ENCODE measurements around the gene NANS. TPM values are rescaled to one million over a fixed set of nuclear protein-coding genes. Genes with fewer than 3 reads are reported as not detected.
"Not testable (repeated sequence)": the region's sequence is repeated elsewhere in the genome, so short reads cannot be mapped to it uniquely, and the experiment has no call there.

The NANS gene, protein sequence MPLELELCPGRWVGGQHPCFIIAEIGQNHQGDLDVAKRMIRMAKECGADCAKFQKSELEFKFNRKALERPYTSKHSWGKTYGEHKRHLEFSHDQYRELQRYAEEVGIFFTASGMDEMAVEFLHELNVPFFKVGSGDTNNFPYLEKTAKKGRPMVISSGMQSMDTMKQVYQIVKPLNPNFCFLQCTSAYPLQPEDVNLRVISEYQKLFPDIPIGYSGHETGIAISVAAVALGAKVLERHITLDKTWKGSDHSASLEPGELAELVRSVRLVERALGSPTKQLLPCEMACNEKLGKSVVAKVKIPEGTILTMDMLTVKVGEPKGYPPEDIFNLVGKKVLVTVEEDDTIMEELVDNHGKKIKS
- polyA plus RNA-seq (ENCODE audit: insufficient read length in 4 of 4) = 10 to 100 TPM; 36.8 to 40.4 (median 39.0) TPM

DNA sequence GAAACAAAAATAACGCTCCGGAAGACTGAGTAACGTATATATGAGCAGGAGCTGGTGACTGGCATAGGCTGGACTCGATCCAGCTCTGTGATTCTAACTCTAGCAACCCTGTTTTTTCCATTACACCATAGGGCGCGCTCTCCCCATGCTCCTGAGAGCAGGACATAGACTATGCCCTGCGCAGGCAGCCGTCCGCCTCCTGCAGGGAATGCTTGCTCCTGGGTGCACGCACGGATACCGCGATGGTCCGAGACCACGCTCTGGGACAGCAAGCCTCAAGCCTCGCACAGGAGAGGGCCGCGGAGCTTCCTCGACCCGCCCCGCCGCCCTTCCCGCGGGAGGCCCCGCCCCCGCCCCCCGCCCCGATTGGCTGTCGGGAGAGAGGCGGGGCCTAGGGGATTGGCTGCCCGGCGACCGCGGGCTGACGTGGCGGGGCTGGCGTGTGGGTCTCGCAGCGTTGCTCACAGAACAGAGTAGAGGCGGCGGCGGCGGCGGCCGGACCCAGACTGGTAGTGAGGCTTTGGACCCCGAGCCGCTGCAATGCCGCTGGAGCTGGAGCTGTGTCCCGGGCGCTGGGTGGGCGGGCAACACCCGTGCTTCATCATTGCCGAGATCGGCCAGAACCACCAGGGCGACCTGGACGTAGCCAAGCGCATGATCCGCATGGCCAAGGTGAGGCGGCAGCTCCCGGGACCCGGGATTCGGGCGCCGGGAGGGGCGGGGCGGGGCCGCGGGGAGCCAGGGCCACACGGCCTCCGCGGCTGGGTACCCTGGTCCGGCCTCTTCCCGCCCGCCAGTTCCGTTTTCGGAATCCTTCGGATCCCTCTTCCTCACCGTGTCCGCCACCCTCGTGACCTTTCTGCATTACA is at the start of gene NANS:
Gene NANS, plus strand, starts transcription at position 464 of the 869 bp plus-strand sequence. Its CDS starts 77 bp downstream, at position 541.
- peak; percentile 70 to 78 (median 76) for DNase-seq (ENCODE audit: low read depth in 4 of 4, low spot score in 3 of 4)

DNA sequence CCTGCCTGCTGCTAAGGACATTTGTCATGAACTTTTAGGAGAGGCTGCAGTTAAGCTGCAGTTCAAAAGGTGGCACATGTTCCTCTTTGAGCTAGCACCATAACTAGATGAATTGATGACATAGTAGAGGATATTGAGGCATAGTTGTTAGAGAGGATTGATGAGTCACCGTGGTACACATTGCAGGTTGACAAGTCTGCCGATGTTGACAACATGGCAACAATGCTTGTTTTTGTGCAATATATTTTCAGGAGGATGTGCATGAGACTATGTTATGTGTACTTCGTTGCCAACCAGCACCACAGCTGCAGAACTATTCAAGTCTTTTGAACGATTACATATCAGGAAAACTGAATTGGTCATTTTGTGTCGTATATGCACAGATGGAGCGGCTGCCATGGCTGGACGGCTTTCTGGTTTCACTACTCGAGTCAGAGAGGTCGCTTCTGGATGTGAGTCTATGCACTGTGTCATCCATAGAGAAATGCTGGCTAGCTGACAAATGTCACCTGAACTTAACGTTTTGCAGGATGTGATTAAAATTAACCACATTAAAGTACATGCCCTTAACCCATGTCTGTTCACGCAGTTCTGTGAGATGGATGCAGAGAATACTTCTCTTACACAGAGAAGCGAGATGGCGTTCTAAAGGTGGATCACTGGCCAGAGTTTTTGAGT is 49.1 kb upstream of the NANS start:
- DNase-seq (ENCODE audit: low read depth in 4 of 4, low spot score in 3 of 4) = no peak

DNA sequence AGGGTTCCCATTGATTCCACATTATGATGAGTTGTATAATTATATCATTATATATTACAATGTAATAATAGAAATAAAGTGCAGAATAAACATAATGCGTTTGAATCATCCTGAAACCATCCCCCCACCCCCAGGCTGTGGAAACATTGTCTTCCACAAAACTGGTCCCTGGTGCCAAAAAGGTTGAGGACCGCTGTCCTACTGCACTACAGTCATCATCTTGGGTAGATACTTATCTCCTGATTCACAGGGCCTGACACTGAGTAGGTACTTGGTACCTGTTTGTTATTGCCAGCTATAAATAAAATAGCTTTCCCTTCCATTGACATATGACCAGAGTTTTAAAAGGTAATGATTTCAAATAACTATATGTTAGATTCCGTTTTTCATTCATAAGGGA is 47.8 kb upstream of the NANS start:
- no peak for DNase-seq (ENCODE audit: low read depth in 4 of 4, low spot score in 3 of 4)

DNA sequence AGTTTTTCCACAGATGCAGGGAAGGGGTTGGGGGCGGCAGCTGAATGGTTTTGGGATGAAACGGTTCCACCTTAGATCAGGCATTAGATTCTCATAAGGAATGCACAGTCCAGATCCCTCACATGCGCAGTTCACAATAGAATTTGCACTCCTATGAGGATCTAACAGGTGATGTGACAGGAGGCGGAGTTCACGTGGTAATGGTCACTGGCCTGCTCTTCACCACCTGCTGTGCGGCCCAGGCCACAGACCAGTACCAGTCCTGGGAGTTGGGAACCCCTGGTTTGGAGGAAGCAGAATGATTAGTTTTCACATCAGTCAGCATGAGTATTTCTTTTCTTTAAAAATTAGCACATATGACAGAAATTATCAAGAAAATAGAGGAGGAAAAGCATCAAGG is 47.1 kb upstream of the NANS start:
- no peak for DNase-seq (ENCODE audit: low read depth in 4 of 4, low spot score in 3 of 4)

DNA sequence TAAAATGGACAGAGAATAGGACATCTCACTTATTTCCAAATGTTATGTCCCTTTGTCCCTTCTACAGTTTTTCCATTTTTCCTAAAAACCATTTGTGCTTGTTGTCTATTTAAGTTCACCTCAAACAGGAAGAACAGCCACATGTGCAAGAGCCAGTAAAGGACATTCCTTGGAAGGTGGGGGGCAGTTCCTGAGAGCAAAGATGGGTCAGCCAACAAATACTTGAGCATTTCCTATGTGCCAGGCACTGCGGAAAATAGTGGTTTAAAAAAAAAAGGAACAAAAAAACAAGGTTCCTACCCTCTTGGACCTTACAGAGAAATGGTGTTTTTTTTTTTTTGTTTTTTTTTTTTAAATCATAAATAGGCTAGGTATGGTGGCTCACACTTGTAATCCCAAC is 46.6 kb upstream of the NANS start:
- DNase-seq (ENCODE audit: low read depth in 4 of 4, low spot score in 3 of 4) = no peak

DNA sequence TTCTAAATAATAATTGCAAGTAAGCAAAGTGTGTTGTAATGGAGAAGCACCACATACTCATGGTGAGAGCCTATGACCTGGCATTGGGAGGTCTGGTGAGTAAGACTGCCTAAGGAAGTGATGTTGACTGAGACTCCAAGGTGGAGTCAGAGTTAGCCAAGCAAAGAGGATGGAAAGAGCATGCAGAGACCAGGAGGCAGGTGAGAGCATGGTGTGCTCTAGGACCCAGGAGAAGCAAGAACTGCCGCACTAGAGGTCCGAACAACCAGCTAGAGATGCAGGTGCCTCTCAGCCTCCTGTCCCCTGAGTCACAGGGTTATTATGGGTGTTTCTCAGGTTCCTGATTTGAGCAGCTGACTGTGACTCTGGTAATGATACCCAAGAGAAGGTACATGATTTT is 46.1 kb upstream of the NANS start:
- DNase-seq (ENCODE audit: low read depth in 4 of 4, low spot score in 3 of 4) = no peak

DNA sequence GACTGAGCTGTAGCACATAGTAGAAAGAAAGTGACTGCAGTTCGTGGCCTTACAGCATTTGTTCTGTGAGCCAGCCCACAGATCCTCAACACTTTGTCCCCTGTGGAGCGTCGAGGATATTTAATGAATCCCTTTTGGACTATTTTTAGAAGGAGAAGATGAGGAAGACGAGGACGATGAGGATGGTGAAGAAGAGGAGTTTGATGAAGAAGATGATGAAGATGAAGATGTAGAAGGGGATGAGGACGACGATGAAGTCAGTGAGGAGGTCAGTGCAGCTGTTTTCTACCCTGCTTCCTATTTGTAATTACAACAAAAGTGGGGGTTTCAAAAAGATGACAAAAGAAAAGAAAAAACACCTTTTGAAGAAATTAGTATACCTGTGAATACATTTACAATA is 45.4 kb upstream of the NANS start:
- no peak for DNase-seq (ENCODE audit: low read depth in 4 of 4, low spot score in 3 of 4)

DNA sequence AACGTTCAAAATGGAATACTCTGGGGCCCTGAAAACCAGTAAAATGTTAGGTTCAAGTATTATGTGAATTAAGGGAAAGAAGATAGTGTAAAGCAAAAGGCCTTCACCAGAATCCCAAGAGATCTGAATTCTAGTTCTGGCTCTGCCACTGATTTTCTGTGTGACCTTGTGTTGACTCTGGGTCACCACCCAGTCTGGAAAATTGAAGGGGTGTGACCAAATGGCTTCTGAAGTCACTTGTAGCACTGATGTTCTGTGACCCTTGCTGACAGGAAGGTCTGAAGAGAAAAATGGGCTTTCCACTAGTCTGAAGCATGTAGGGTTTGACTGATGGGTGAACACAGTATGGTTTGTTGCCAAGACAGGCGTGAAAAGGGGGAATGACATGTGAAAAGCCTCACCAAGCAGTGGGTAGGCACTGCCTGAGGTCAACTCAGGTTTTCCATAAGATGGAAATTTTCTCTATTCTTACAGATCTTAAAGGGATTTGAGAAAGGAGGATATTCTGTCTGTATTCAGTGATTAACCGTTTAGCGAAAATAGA is 40.3 kb upstream of the NANS start:
- DNase-seq (ENCODE audit: low read depth in 4 of 4, low spot score in 3 of 4) = no peak

DNA sequence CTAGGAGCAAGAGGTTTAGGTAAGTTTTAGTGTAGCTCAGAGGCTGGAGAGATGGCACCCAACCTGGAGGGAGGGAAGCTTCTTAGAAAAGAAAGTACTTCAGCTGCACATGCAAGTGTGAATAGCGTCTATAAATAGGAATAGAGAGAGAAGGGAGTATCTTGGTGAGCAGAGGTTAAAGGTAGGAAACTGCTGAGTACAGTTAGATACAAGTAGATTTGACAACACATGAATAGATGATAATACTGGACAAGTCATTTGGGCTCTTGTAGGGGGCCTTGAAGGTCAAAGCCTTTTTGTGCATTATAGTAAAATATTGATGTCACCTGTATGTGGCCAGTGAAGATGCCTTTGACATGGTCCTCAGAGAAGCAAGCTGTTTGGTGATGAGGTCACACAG is 39.2 kb upstream of the NANS start:
- DNase-seq (ENCODE audit: low read depth in 4 of 4, low spot score in 3 of 4) = no peak

DNA sequence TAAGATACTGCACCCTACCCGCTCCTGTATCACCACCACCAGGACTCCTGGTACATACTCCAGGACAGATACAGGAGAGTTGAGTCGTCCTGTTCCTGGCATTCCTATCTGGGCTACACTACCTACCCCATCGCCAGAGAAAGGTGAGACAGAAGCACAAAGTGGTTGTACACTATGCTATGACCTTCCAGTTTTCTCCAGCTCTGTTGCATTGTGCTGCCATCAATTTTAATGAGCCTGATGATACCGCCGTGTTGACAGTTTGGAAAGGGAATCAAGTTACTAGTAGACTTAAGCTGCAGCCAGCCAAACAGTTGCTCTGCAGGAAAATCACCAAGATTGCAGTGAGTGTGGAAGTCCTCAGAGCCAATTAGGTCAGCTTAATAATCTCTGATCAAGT is 38.2 kb upstream of the NANS start:
- DNase-seq (ENCODE audit: low read depth in 4 of 4, low spot score in 3 of 4) = no peak

DNA sequence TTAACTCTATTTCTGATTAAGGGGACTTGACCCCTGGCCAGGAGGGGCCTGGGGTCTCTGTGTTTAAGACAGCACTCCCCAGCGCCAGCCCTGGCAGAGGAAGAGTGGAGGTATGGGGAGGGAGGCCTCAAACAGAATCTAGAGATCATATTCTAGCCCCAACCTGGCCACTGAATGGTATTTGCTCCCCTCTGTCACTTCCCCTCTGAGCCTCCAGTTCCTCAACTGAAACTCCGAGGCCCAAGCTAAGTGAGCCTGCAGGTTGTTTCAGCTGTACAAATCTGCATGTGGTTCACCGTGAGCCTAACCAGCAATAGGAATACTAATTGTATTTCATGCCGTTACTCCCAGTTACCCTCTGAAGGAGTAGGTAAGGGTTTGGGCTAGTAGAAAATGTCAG is 37.4 kb upstream of the NANS start:
- no peak for DNase-seq (ENCODE audit: low read depth in 4 of 4, low spot score in 3 of 4)

DNA sequence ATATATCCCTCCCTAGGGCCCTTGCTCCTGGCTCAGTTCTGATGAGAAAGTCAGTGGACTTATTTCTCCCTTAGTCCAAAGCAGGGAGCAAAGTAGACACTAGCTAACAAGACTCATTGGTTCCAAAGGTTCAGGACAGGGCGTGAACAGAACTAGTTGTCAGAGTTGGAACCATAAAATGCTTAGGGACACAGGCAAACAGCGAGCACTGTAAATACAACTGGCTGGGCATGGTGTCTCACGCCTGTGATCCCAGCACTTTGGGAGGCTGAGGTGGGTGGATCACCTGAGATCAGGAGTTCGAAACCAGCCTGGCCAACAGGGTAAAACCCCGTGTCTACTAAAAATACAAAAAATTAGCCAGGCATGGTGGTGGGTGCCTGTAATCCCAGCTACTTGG is 36.7 kb upstream of the NANS start:
- not testable (repeated sequence) for DNase-seq (ENCODE audit: low read depth in 4 of 4, low spot score in 3 of 4)

DNA sequence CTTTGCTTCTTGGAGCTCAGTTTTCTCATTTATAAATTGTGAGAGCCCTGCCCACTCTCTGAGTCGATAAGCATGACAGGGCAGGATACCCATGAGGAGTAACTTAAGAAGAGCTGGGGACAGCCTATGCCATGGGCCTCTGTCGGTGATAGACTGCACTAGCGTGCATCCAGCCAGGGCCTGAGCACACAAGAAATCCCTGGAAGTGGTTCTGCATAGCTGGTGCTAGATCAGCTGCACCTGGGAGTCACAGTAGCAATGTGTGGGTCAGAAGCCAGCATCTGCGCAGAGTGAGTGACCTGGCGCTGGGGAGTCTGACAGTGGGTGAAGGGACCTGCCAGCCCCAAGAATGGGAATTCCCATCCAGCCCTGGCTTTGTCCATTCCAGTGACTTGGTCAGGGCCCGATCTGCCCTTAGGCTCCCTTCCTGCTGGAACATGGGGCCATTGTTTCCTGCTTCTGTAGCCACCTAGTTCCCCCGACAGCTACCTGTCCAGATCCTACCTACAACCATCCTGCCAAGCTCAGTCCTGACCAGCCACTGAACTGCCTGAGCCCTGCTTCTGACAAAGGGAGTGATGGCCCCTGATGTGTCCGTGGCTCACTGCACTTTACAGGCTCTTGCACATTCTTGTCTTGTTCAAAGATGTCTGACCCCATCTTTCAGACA is 35.9 kb upstream of the NANS start:
- DNase-seq (ENCODE audit: low read depth in 4 of 4, low spot score in 3 of 4) = no peak

DNA sequence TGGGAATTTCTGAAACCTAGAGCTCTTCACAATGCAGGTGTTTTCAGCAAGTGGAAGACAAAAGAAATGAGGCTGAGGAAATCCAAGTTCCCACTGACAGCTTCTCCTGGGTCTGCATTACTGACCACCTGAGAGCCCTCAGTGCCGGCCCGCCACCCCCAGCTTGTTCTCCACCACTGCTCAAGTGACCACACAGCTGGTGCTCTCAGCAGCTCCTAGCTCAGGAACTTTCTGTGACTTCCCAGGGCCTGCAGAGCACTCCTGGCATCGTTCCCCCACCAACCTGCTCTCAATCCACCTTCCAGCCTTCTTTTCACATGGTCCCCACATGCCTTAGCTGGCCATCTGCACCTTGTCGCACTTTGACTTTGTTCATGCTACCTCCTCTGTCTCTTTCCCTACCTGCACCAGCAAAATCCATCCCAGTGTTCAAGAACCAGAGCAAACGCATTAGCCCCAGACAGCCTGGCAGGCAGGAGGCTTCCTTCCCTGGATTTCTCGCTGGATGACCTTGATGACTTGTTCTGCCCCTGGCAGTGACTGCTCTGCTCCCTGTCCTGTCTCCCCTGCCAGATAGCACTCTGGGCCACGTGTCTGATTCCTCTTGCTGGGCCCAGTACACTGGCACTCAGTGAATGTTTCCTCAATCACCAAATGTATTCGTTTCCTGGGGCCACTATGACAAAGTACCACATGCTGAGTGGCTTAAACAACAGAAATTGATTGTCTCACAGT is 35.1 kb upstream of the NANS start:
- no peak for DNase-seq (ENCODE audit: low read depth in 4 of 4, low spot score in 3 of 4)

DNA sequence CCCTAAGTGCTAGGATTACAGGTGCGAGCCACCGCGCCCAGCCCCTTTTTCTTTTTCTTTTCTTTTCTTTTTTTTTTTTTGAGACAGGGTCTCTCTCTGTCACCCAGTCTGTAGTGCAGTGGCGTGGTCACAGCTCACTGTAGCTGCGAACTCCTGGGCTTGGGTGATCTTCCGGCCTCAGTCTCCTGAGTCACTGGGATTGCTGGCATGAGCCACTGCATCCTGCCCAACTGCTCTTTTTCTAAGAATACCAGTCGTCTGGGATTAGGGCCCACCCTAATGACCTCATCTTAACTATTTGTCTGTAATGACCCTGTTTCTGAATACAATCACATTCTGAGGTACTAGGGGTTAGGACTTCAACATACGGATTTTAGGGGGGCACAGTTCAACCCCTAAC is 34.1 kb upstream of the NANS start:
- no peak for DNase-seq (ENCODE audit: low read depth in 4 of 4, low spot score in 3 of 4)

DNA sequence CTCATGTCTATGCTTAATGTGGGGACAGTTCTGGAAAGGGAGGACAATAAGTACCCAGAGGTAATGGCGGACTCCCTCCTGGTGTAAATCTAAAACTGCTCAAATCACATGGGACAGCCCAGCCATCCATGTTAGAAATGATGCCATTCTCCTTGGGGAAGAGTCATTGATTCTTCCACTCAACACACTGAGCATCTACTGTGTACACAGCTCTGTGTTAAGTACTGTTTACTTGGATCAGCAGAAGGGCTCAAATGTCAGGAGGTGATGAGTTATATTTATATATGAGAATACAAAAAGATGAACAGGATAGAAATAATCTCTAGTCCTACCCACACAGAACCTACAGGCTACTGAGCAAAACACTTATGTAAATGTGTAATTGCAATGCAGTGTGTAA is 31.8 kb upstream of the NANS start:
- DNase-seq (ENCODE audit: low read depth in 4 of 4, low spot score in 3 of 4) = no peak

DNA sequence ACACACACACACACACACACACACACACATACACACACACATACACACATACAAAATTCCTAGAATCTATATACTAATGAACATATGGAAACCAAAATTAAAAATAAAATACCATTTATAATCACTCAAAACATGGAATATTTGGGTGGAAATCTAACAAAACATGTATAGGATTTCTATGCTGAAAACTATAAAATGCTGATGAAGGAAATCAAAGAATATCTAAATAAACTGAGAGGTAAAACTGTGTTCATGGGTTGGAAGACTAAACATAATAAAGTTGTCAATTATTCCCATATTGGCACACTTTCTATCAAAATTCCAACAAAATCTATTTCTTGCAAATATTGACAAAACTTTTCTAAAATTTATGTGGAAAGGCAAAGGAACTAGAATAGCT is 25.4 kb upstream of the NANS start:
- no peak for DNase-seq (ENCODE audit: low read depth in 4 of 4, low spot score in 3 of 4)

DNA sequence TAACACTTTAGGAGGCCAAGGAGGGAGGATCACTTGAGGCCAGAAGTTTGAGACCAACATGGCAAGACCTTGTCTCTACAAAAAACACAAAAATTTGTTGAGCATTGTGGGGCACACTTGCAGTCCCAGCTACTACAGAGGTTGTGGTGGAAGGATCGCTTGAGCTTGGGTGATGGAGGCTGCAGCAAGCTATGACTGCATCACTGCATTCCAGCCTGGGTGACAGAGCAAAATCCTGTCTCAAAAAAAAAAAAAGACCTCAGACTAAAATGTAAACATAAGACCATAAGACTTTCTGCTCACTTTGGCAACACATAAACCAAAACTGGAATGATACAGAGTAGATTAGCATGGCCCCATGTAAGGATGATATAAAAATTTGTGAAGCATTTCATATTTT is 24.6 kb upstream of the NANS start:
- no peak for DNase-seq (ENCODE audit: low read depth in 4 of 4, low spot score in 3 of 4)

DNA sequence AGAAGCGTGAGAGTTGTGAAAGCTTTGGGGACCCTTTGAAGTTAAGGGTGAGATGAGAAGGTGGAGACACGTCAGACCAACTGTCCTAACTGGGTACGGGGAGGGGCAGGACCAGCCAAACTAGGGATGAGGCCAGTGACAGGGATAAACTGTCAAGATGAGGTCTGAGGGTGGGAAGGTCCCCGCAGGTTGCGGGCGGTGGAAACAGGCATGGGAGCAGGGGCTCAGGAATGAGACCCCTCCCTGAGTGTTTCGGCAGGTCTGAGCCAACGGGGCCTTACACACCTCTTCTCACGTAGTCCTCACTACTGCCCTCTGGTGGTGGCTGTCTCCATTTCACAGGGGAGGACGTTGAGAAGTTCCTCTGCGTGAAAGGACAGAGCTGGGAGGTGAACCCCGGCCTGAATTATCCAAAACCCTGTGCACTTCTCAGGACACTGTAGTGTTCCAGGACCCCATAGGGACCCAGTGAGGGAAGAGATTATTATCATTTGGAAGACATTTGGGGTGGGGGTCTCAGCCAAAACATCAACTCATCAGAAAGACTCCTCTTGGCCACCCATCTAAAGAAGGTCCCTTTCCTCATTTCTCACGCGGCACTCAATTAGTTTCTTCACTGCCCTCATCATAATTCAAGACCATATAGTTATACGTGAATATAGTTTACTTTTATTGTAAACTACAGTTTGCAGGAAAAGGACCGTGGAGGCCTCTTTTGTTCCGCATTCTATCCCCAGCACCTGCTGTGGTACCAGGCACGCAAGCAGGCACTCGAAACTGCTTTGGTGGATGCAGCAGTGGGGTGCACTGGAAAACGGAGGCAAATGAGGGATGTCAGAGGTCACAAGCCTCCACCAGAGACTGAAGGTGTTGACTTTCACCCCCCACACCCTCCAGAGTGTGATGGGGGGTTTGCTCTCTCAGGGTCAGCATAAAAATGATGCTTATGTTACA is 21.7 kb upstream of the NANS start:
- DNase-seq (ENCODE audit: low read depth in 4 of 4, low spot score in 3 of 4) = peak in 2 of 4 donors; percentile 50 to 59

Measured in left renal pelvis (tissue), 4 donors.